Lung (tissue), 12 donors: Measurements from ENCODE around the gene CGB5. TPM values are rescaled to one million over a fixed set of nuclear protein-coding genes. Genes with fewer than 3 reads are reported as not detected.

Experiments
- ATAC-seq: fragments of 200-7000 bp; cut with Tn5 transposase; one replicate; pipeline ENCODE4 v1.9.1; 2020; ENCODE audit warnings: moderate number of reproducible peaks; ENCODE audit not compliant: insufficient read depth, low FRiP score
- DNase-seq, 3 donors: peaks; one replicate each; pipeline ENCODE4 v3.0.0-alpha.2; 2013 to 2017
- H3K27ac ChIP-seq, 2 donors: one replicate each; pipeline ENCODE4 v1.5.1; 2013; ENCODE audit warnings: mild to moderate bottlenecking in 2 of 2, moderate library complexity in 2 of 2, control low read depth in 1 of 2, inconsistent platforms in 1 of 2, low read depth in 1 of 2, low read length in 1 of 2
- H3K27me3 ChIP-seq, 3 donors: one replicate each; pipeline ENCODE4 v1.5.1; 2013; ENCODE audit warnings: low read length in 2 of 3; ENCODE audit not compliant: control insufficient read depth in 3 of 3, insufficient read depth in 3 of 3
- H3K36me3 ChIP-seq, 4 donors: one replicate each; pipeline ENCODE4 v1.5.1; 2013; ENCODE audit warnings: low read length in 4 of 4, mild to moderate bottlenecking in 1 of 4, moderate library complexity in 1 of 4; ENCODE audit not compliant: control insufficient read depth in 4 of 4, insufficient read depth in 4 of 4
- H3K4me1 ChIP-seq, 5 donors: one replicate each; pipeline ENCODE4 v1.5.1; 2013; ENCODE audit warnings: low read length in 5 of 5, mild to moderate bottlenecking in 2 of 5, moderate library complexity in 1 of 5; ENCODE audit not compliant: control insufficient read depth in 5 of 5, insufficient read depth in 5 of 5
- H3K4me3 ChIP-seq: one replicate; pipeline ENCODE4 v1.5.1; 2013; ENCODE audit warnings: mild to moderate bottlenecking, control low read depth, moderate library complexity
- H3K9ac ChIP-seq, 2 donors: one replicate each; pipeline ENCODE4 v1.5.1; 2013; ENCODE audit warnings: low read length in 2 of 2, control low read depth in 1 of 2; ENCODE audit not compliant: insufficient read depth in 1 of 2
- H3K9me3 ChIP-seq, 4 donors: one replicate each; pipeline ENCODE4 v1.5.1; 2013; ENCODE audit warnings: low read length in 3 of 4, mild to moderate bottlenecking in 1 of 4, moderate library complexity in 1 of 4; ENCODE audit not compliant: control insufficient read depth in 4 of 4, insufficient read depth in 3 of 4
- CTCF ChIP-seq: IDR thresholded peaks from 2 replicates; pipeline ENCODE4 v1.5.1; 2012; ENCODE audit warnings: mild to moderate bottlenecking; ENCODE audit errors: control extremely low read depth, extremely low read depth
- WGBS, 2 donors: extraction: QIAGEN DNeasy Blood & Tissue Kit; methylation state at CpG; one replicate each; pipeline ENCODE4 v1.1.7; 2013; 5-methylcytosine and 5-hydroxymethylcytosine counted together
- polyA plus RNA-seq, 2 donors: library from polyadenylated mRNA; stranded (reverse); fragments of 200-250 nt; gene quantifications; one replicate each; pipeline ENCODE4 v1.2.1, GENCODE V29; 2013
- total RNA-seq, 2 donors: library from RNA; depleted of rRNA in 1 of 2; stranded (reverse); fragments of >200 nt in 1 of 2; gene quantifications; one replicate each; pipeline ENCODE4 v1.2.1, GENCODE V29; 2014 to 2021
- donor health status: control.
- donor health status: control.
- donor health status: Bipolar disorder and iron deficiency.
- donor health status: healthy.
- donor health status: DM: yes; HTN: yes; CAD: no.

The CGB5 gene
- total and polyA plus RNA-seq, 4 donors = not detected

- 0% methylated on average over 83 to 89 of the region's 89 CpGs for WGBS, 2 donors
- Histone ChIP-seq H3K27ac (peak within 1 kb of the TSS; percentile 92 to 93), H3K4me1 (peaks cover 4 to 14% (median 9%) of the 10 kb centered on the region in 5 donors), H3K9me3 (peaks cover 0 to 1% (median 0%) of the 10 kb centered on the region in 4 donors), H3K9ac (peak within 1 kb of the TSS; percentile 97 to 98), H3K4me3 (peak within 1 kb of the TSS; percentile 94), H3K36me3 (peaks cover 5 to 19% (median 17%) of the 10 kb centered on the region in 4 donors), H3K27me3 (no peaks in the 10 kb centered on the region)
- TF ChIP-seq CTCF = no peak
- peak; percentile 100 for DNase-seq
- peak; percentile 99 for ATAC-seq
Measured at GRCh38 chr19:49085020-49085867, 41.6 kb downstream of the CGB5 start, which contains the start of gene SNRNP70. SNRNP70 (plus strand) TSS chr19:49085451; CDS start chr19:49086415, 964 bp downstream.

GRCh38 chr19:49085868-49086232 is 42.2 kb downstream of the CGB5 start:
- H3K27me3 ChIP-seq = no peaks in the 10 kb centered on the region
- ATAC-seq (no peak), DNase-seq (no peak)
- H3K9me3 ChIP-seq = peaks cover 0 to 1% (median 0%) of the 10 kb centered on the region in 4 donors
- peaks cover 11 to 25% (median 23%) of the 10 kb centered on the region in 4 donors for H3K36me3 ChIP-seq
- no peak for TF ChIP-seq CTCF
- H3K9ac ChIP-seq = peak overlapping the region; percentile 93 to 97
- peak overlapping the region; percentile 94 for H3K4me3 ChIP-seq
- H3K4me1 ChIP-seq = peaks cover 4 to 14% (median 9%) of the 10 kb centered on the region in 5 donors
- peak overlapping the region; percentile 92 to 93 for H3K27ac ChIP-seq
- 2% methylated on average over 14 of the region's 14 CpGs for WGBS, 2 donors

- DNase-seq = no peak
- H3K27me3 ChIP-seq = no peaks in the 10 kb centered on the region
- peaks cover 4 to 14% (median 9%) of the 10 kb centered on the region in 5 donors for H3K4me1 ChIP-seq
- WGBS, 2 donors = 44 to 74% methylated on average over 11 of the region's 11 CpGs
- peak overlapping the region; percentile 93 to 97 for H3K9ac ChIP-seq
- peaks cover 11 to 29% (median 25%) of the 10 kb centered on the region in 4 donors for H3K36me3 ChIP-seq
- no peak overlapping the region for H3K27ac ChIP-seq
- H3K9me3 ChIP-seq = peaks cover 0 to 1% (median 0%) of the 10 kb centered on the region in 4 donors
- no peak for ATAC-seq
- H3K4me3 ChIP-seq = peak overlapping the region; percentile 94
- TF ChIP-seq CTCF = no peak
Measured at GRCh38 chr19:49086296-49086695, 42.6 kb downstream of the CGB5 start.
